GM12864 (cell line): Measurements from ENCODE around the gene CLASP1.

Source experiments
- DNase-seq: peaks from one replicate; pipeline ENCODE4 v3.0.0-alpha.2; 2011; ENCODE audit warnings: low read depth
- H3K4me3 ChIP-seq: 2 replicates; pipeline ENCODE4 v1.5.1; 2011; ENCODE audit warnings: mild to moderate bottlenecking, low read depth, low read length, control low read depth
- CTCF ChIP-seq: IDR thresholded peaks from 2 replicates; pipeline ENCODE4 v1.5.1; 2011; ENCODE audit warnings: low read depth, mild to moderate bottlenecking, moderate library complexity, low read length, control low read depth, inconsistent platforms; ENCODE audit errors: missing control alignments

CLASP1 gene

GRCh38 chr2:121360566-121361300 is 288.5 kb downstream of the CLASP1 start:
- DNase-seq, result no peak
- no peak for TF ChIP-seq CTCF
- H3K4me3 ChIP-seq, result no peak overlapping the region

GRCh38 chr2:121359716-121360565 is 289.3 kb downstream of the CLASP1 start:
- no peak for TF ChIP-seq CTCF
- H3K4me3 ChIP-seq, result no peak overlapping the region
- DNase-seq, result no peak

GRCh38 chr2:121359170-121359569 is 290.1 kb downstream of the CLASP1 start:
- no peak overlapping the region for H3K4me3 ChIP-seq
- no peak for DNase-seq
- no peak for TF ChIP-seq CTCF

GRCh38 chr2:121358291-121358690 is 291.0 kb downstream of the CLASP1 start:
- TF ChIP-seq CTCF, result no peak
- DNase-seq, result no peak

GRCh38 chr2:121356058-121356640 is 293.1 kb downstream of the CLASP1 start:
- H3K4me3 ChIP-seq, result no peak overlapping the region
- no peak for DNase-seq
- TF ChIP-seq CTCF, result peak; percentile 83

More at GRCh38 chr2:121358291-121358690, 291.0 kb downstream of the CLASP1 start:
- H3K4me3 ChIP-seq, result no peak overlapping the region

GRCh38 chr2:121355488-121355887 is 293.8 kb downstream of the CLASP1 start:
- TF ChIP-seq CTCF, result no peak
- no peak overlapping the region for H3K4me3 ChIP-seq
- no peak for DNase-seq
